Measurements from ENCODE around the gene CDC7.
A peak's percentile ranks its signal among the peaks of the same experiment; 100 is the strongest.

Gene CDC7

DNA sequence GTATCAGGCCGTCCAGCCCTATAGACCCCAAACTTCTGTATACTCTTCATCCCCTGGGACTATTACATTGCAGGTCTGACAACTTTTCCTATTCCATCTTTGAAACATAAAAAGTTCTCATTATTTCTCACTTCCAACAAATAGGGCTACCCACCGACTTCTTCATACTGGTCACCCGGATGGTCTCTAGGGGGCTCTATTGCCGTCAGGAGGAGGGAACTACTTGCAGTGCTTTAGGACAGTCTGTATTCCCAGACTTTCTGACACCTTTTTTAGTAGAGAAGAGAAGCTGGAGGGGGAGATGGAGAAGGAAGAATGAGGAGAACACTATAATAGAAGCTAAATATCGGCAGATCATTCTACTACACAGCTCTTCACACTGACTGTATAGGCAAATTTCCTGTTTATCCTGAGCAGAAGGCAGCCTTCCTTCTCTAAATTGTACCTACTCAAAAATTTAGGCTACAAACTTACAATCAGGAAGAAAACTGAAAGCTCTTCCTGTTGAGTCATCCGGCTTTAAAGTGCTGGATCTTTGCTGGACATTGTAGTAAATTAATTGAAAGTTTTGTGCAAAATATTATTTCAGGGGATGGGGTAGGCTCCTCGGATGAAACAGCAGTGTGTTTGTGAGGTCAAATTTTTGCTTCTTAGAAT lies 54.6 kb downstream of the CDC7 start:
- TF ChIP-seq, protein P1, sequence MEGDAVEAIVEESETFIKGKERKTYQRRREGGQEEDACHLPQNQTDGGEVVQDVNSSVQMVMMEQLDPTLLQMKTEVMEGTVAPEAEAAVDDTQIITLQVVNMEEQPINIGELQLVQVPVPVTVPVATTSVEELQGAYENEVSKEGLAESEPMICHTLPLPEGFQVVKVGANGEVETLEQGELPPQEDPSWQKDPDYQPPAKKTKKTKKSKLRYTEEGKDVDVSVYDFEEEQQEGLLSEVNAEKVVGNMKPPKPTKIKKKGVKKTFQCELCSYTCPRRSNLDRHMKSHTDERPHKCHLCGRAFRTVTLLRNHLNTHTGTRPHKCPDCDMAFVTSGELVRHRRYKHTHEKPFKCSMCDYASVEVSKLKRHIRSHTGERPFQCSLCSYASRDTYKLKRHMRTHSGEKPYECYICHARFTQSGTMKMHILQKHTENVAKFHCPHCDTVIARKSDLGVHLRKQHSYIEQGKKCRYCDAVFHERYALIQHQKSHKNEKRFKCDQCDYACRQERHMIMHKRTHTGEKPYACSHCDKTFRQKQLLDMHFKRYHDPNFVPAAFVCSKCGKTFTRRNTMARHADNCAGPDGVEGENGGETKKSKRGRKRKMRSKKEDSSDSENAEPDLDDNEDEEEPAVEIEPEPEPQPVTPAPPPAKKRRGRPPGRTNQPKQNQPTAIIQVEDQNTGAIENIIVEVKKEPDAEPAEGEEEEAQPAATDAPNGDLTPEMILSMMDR (conservative IDR thresholded peaks at IDR 0.05; ENCODE audit: low read length): no peak
- no peak overlapping the region for H3K4me3 ChIP-seq (ENCODE audit: low read length)
- DNase-seq (ENCODE audit: low read depth): peak; percentile 8

DNA sequence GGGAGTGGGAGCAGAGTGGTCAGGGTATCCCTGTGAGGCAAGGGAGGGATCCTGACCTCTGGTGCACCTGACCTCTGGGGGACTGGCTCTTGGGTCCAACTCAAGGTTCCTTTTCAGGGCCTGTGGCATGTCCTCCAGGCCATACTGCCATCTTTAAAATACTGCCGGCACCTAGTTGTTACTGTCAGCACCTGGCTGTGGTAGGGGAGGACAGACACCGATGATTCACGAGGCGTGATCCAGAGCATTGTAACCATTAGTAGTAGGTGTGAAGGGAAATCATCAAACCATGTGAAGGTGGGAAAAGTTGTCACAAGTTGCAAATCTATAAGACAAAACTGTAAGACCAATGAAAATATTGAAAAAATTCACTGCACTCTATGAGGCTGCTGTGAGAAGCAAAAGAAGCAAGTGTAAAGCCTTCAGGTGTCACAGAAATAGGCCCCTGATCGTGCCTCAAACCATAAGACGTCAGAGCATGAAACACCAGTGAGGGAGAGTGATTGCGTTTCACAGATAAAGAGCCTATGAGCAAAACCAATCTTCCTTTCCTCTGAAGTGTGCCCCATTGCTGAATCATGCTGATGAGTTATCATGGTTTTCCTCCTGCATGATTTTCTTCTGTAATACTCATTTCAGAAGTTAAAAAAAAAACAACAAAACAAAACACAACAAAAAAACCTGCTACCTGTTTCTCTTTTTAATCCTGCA lies 55.3 kb downstream of the CDC7 start:
- DNase-seq (ENCODE audit: low read depth): peak; percentile 74
- no peak overlapping the region for H3K4me3 ChIP-seq (ENCODE audit: low read length)
- TF ChIP-seq, protein P1 (conservative IDR thresholded peaks at IDR 0.05; ENCODE audit: low read length): no peak

DNA sequence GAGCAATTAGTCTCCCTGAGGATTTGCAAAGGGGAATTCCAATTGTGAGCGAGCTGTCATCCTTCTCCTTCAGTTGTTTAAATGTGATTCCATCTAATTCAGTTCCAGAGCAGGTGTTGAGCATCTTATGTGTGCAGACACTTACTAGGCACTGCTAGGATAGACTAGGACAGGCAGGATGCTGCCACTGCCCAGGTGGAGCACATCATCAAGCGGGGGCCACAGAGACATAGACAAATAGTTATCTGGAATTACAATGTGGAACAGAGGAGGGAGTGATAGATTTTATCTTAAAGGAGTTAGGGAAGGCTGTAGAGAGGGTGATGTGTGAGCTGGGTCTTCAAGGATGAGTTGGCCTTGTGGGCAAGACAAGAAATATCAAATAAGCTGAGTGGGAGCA lies 55.9 kb downstream of the CDC7 start:
- no peak for DNase-seq (ENCODE audit: low read depth)
- TF ChIP-seq, protein P1 (conservative IDR thresholded peaks at IDR 0.05; ENCODE audit: low read length): no peak
- no peak overlapping the region for H3K4me3 ChIP-seq (ENCODE audit: low read length)

DNA sequence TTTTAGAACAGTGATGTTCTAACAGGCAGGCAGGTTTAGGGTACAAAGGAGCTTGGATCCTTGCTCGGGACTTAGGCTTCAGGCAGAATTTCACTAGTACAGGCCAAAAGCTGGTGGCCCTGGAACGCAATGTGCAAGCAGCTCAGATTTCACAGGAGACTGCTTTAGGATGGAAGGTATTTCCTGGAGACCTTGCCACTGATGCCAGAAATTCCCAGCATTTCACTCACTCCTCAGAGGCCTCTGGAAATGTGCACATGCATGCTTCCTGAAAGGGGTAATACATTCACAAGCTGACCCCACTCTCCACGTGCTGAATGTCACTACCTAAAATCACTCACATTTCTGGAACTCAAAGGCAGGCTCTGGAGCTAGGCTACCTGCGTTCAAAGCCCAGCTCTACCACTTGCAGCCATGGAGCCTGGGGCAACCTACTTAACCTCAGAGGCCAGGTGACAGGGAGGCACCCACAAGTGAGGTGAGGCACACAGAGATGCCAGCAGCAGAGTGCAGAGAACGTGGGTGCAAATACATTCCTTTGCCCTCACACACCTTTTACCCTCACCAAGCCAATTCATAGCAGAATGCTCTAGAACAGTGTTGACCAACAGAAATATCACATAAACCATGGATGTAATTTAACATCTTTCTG lies 56.5 kb downstream of the CDC7 start:
- TF ChIP-seq, protein P1 (conservative IDR thresholded peaks at IDR 0.05; ENCODE audit: low read length): no peak
- no peak overlapping the region for H3K4me3 ChIP-seq (ENCODE audit: low read length)
- peak; percentile 22 for DNase-seq (ENCODE audit: low read depth)

DNA sequence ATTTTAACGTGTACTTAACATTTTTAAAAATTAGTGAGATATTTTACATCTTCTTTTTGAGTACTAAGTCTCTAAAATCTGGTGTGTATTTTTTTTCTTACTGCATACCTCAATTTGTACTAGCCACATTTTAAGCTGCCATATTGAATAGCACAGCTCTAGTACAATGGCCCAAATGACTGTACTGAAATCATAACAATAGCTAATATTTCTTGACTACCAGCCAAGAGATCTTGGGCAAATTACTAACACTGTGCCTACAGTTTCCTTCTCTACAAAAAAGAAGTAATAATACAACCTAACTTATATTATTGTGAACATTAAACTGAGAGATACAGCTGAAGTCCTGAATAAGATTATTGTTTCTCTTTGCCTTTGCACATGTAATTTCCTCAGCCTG lies 57.2 kb downstream of the CDC7 start:
- no peak overlapping the region for H3K4me3 ChIP-seq (ENCODE audit: low read length)
- no peak for DNase-seq (ENCODE audit: low read depth)
- TF ChIP-seq, protein P1 (conservative IDR thresholded peaks at IDR 0.05; ENCODE audit: low read length): no peak

DNA sequence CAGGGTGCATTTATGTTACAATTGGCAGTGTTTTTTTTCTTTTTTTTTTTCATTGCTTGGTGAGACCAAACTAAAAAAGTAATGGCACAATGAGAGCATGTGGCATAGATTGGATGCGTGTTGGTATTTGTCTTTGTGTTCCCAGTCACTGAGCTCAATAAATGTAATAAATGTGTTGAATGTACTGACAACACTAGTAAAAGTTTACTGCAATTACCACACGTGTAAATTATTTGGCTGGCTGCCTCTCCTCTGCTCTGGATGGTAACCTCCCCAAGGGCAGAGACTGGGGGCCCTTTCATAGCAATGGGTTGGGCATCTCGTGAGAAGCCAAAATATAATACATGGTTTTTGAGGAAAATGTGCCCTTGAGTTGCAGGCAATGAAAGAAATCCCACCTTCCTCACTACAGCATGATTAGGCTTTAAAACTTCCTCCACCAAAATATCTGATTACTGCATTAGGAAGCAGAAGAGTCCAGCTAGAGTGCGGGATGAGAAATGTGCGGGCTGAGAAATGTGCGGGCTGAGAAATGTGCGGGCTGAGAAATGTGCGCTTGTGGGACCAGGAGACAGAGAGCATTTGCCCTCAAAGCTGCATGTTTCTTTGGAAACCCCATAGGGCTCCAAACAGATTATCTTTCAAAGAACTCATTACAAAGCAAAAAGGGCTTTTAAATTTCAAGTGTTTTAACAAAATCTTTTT lies 58.5 kb downstream of the CDC7 start:
- H3K4me3 ChIP-seq (ENCODE audit: low read length): no peak overlapping the region
- DNase-seq (ENCODE audit: low read depth): no peak
- TF ChIP-seq, protein P1 (conservative IDR thresholded peaks at IDR 0.05; ENCODE audit: low read length): no peak
